Immature natural killer cell (primary cell): ENCODE data around the gene RNPC3. TPM values are rescaled to one million over a fixed set of nuclear protein-coding genes. Genes with fewer than 3 reads are reported as not detected.

ENCODE experiments used
- DNase-seq, 3 donors: peaks; one replicate each; pipeline ENCODE4 v3.0.0; 2022; ENCODE audit warnings: mixed read lengths in 1 of 3
- H3K27ac Mint-ChIP-seq, 6 donors: one replicate each; pipeline ENCODE4 v1.8.0; 2020; ENCODE audit warnings: mixed read lengths in 6 of 6, mild to moderate bottlenecking in 5 of 6, inconsistent platforms in 4 of 6, moderate library complexity in 3 of 6
- H3K27me3 Mint-ChIP-seq, 3 donors: one replicate each; pipeline ENCODE4 v1.8.0; 2020 to 2021; ENCODE audit warnings: low read depth in 3 of 3, mild to moderate bottlenecking in 3 of 3, mixed read lengths in 3 of 3, moderate library complexity in 3 of 3, inconsistent platforms in 1 of 3
- H3K36me3 Mint-ChIP-seq, 3 donors: one replicate each; pipeline ENCODE4 v1.8.0; 2020; ENCODE audit warnings: mixed read lengths in 3 of 3, inconsistent platforms in 2 of 3, mild to moderate bottlenecking in 2 of 3
- H3K4me1 Mint-ChIP-seq, 2 donors: one replicate each; pipeline ENCODE4 v1.8.0; 2020; ENCODE audit warnings: inconsistent platforms in 2 of 2, mild to moderate bottlenecking in 2 of 2, mixed read lengths in 2 of 2, moderate library complexity in 1 of 2
- H3K4me3 Mint-ChIP-seq, 5 donors: one replicate each; pipeline ENCODE4 v1.8.0; 2020; ENCODE audit warnings: mild to moderate bottlenecking in 5 of 5, mixed read lengths in 5 of 5, inconsistent platforms in 3 of 5, moderate library complexity in 3 of 5
- H3K9me3 Mint-ChIP-seq, 6 donors: one replicate each; pipeline ENCODE4 v1.8.0; 2020; ENCODE audit warnings: mild to moderate bottlenecking in 6 of 6, mixed read lengths in 6 of 6, inconsistent platforms in 4 of 6, moderate library complexity in 3 of 6
- polyA plus RNA-seq, 3 donors: library from polyadenylated mRNA; unstranded; fragments of 300-500 nt; fragmentation: Illumina TruSeq; gene quantifications; one replicate each; pipeline ENCODE4 v1.2.3, GENCODE V29; 2021

RNPC3 gene
- polyA plus RNA-seq: 10 to 100 TPM; 11.2 to 19.3 (median 11.7) TPM

- DNase-seq: peak; percentile 88 to 91 (median 90)
- H3K27me3 Mint-ChIP-seq: peaks cover 10 to 12% (median 10%) of the 10 kb centered on the region in 3 donors
- peaks cover 46 to 59% of the 10 kb centered on the region in 2 donors for H3K4me1 Mint-ChIP-seq
- peak within 1 kb of the TSS; percentile 96 to 99 (median 98) for H3K27ac Mint-ChIP-seq
- no peaks in the 10 kb centered on the region for H3K9me3 Mint-ChIP-seq
- H3K36me3 Mint-ChIP-seq: peaks cover 0 to 9% (median 9%) of the 10 kb centered on the region in 3 donors
- H3K4me3 Mint-ChIP-seq: peak within 1 kb of the TSS; percentile 98 to 99 (median 99)
Measured at GRCh38 chr1:103525607-103526507, at the start of gene RNPC3. TSS of gene RNPC3 (plus strand) at chr1:103525699. CDS start at chr1:103526071, 372 bp downstream.

- Mint-ChIP-seq H3K27ac (no peak overlapping the region), H3K4me3 (no peak overlapping the region), H3K9me3 (peaks cover 0 to 8% (median 0%) of the 10 kb centered on the region in 6 donors), H3K36me3 (no peaks in the 10 kb centered on the region), H3K27me3 (peaks cover 0 to 2% (median 0%) of the 10 kb centered on the region in 3 donors), H3K4me1 (no peaks in the 10 kb centered on the region)
- DNase-seq: no peak
Measured at GRCh38 chr1:103477101-103477500, 48.4 kb upstream of the RNPC3 start.

- Mint-ChIP-seq H3K4me1 (no peaks in the 10 kb centered on the region), H3K4me3 (no peak overlapping the region), H3K36me3 (no peaks in the 10 kb centered on the region), H3K27me3 (peaks cover 0 to 1% (median 1%) of the 10 kb centered on the region in 3 donors), H3K27ac (no peak overlapping the region), H3K9me3 (peaks cover 0 to 6% (median 0%) of the 10 kb centered on the region in 6 donors)
- no peak for DNase-seq
Measured at GRCh38 chr1:103489935-103490334, 35.6 kb upstream of the RNPC3 start.

GRCh38 chr1:103492003-103492625 is 33.4 kb upstream of the RNPC3 start:
- no peak for DNase-seq
- Mint-ChIP-seq H3K4me3 (no peak overlapping the region), H3K36me3 (no peaks in the 10 kb centered on the region), H3K9me3 (peaks cover 0 to 6% (median 0%) of the 10 kb centered on the region in 6 donors), H3K27me3 (peaks cover 0 to 2% (median 1%) of the 10 kb centered on the region in 3 donors), H3K27ac (no peak overlapping the region), H3K4me1 (no peaks in the 10 kb centered on the region)

GRCh38 chr1:103496014-103496635 is 29.4 kb upstream of the RNPC3 start:
- Mint-ChIP-seq H3K36me3 (no peaks in the 10 kb centered on the region), H3K4me3 (no peak overlapping the region), H3K4me1 (no peaks in the 10 kb centered on the region), H3K9me3 (peaks cover 0 to 6% (median 0%) of the 10 kb centered on the region in 6 donors), H3K27ac (no peak overlapping the region), H3K27me3 (peaks cover 0 to 6% (median 5%) of the 10 kb centered on the region in 3 donors)
- no peak for DNase-seq

GRCh38 chr1:103497404-103497803 is 28.1 kb upstream of the RNPC3 start:
- H3K36me3 Mint-ChIP-seq: no peaks in the 10 kb centered on the region
- no peak overlapping the region for H3K4me3 Mint-ChIP-seq
- no peak for DNase-seq
- peaks cover 4 to 6% (median 5%) of the 10 kb centered on the region in 3 donors for H3K27me3 Mint-ChIP-seq
- no peaks in the 10 kb centered on the region for H3K4me1 Mint-ChIP-seq
- no peak overlapping the region for H3K27ac Mint-ChIP-seq
- peaks cover 0 to 6% (median under 1%) of the 10 kb centered on the region in 6 donors for H3K9me3 Mint-ChIP-seq

- peaks cover 0 to 11% (median 7%) of the 10 kb centered on the region in 3 donors for H3K36me3 Mint-ChIP-seq
- H3K4me1 Mint-ChIP-seq: no peaks in the 10 kb centered on the region
- no peak for DNase-seq
- no peak overlapping the region for H3K27ac Mint-ChIP-seq
- H3K27me3 Mint-ChIP-seq: peaks cover 0 to 3% (median 2%) of the 10 kb centered on the region in 3 donors
- H3K4me3 Mint-ChIP-seq: no peak overlapping the region
- H3K9me3 Mint-ChIP-seq: peaks cover 0 to 3% (median under 1%) of the 10 kb centered on the region in 6 donors
Measured at GRCh38 chr1:103509250-103509649, 16.2 kb upstream of the RNPC3 start.

- Mint-ChIP-seq H3K27me3 (peaks cover 0 to 4% (median 0%) of the 10 kb centered on the region in 3 donors), H3K4me3 (no peak overlapping the region), H3K9me3 (peaks cover 0 to 3% (median under 1%) of the 10 kb centered on the region in 6 donors), H3K27ac (no peak overlapping the region), H3K36me3 (peaks cover 0 to 11% (median 7%) of the 10 kb centered on the region in 3 donors), H3K4me1 (peaks cover 0 to 6% of the 10 kb centered on the region in 2 donors)
- no peak for DNase-seq
Measured at GRCh38 chr1:103513711-103514110, 11.8 kb upstream of the RNPC3 start.

GRCh38 chr1:103514920-103515503 is 10.5 kb upstream of the RNPC3 start:
- no peak overlapping the region for H3K27ac Mint-ChIP-seq
- peaks cover 0 to 4% (median 0%) of the 10 kb centered on the region in 3 donors for H3K27me3 Mint-ChIP-seq
- peaks cover 0 to 10% (median 7%) of the 10 kb centered on the region in 3 donors for H3K36me3 Mint-ChIP-seq
- H3K4me1 Mint-ChIP-seq: peaks cover 0 to 6% of the 10 kb centered on the region in 2 donors
- peaks cover 0 to 3% (median under 1%) of the 10 kb centered on the region in 6 donors for H3K9me3 Mint-ChIP-seq
- peak; percentile 22 to 43 (median 40) for DNase-seq
- H3K4me3 Mint-ChIP-seq: no peak overlapping the region

- Mint-ChIP-seq H3K27ac (no peak overlapping the region), H3K4me3 (no peak overlapping the region), H3K27me3 (peaks cover 0 to 2% (median 0%) of the 10 kb centered on the region in 3 donors), H3K9me3 (peaks cover 0 to 2% (median 0%) of the 10 kb centered on the region in 6 donors), H3K36me3 (peaks cover 0 to 4% (median 0%) of the 10 kb centered on the region in 3 donors), H3K4me1 (peaks cover 0 to 6% of the 10 kb centered on the region in 2 donors)
- no peak for DNase-seq
Measured at GRCh38 chr1:103516283-103516682, 9.2 kb upstream of the RNPC3 start.

GRCh38 chr1:103516693-103517092 is 8.8 kb upstream of the RNPC3 start:
- peaks cover 0 to 6% of the 10 kb centered on the region in 2 donors for H3K4me1 Mint-ChIP-seq
- H3K27ac Mint-ChIP-seq: no peak overlapping the region
- H3K27me3 Mint-ChIP-seq: peaks cover 0 to 2% (median 0%) of the 10 kb centered on the region in 3 donors
- DNase-seq: no peak
- H3K36me3 Mint-ChIP-seq: peaks cover 0 to under 1% (median 0%) of the 10 kb centered on the region in 3 donors
- H3K4me3 Mint-ChIP-seq: no peak overlapping the region
- peaks cover 0 to 2% (median 0%) of the 10 kb centered on the region in 6 donors for H3K9me3 Mint-ChIP-seq

GRCh38 chr1:103517380-103518047 is 8.0 kb upstream of the RNPC3 start:
- H3K36me3 Mint-ChIP-seq: no peaks in the 10 kb centered on the region
- no peaks in the 10 kb centered on the region for H3K9me3 Mint-ChIP-seq
- peaks cover 0 to 2% (median 0%) of the 10 kb centered on the region in 3 donors for H3K27me3 Mint-ChIP-seq
- H3K4me1 Mint-ChIP-seq: peaks cover 0 to 6% of the 10 kb centered on the region in 2 donors
- no peak for DNase-seq
- H3K27ac Mint-ChIP-seq: no peak overlapping the region
- H3K4me3 Mint-ChIP-seq: no peak overlapping the region

- no peak for DNase-seq
- Mint-ChIP-seq H3K36me3 (no peaks in the 10 kb centered on the region), H3K27ac (no peak overlapping the region), H3K4me3 (no peak overlapping the region), H3K4me1 (peaks cover 7 to 9% of the 10 kb centered on the region in 2 donors), H3K9me3 (no peaks in the 10 kb centered on the region), H3K27me3 (peaks cover 6 to 9% (median 8%) of the 10 kb centered on the region in 3 donors)
Measured at GRCh38 chr1:103520822-103521221, 4.7 kb upstream of the RNPC3 start.
